DOHH2 (cell line): ENCODE data around the gene DUS3L.

Experiments used
- CTCF ChIP-seq: fragments of 200-600 bp; sonication (generic); IDR thresholded peaks from one replicate; pipeline ENCODE4 v1.5.1; 2014; ENCODE audit warnings: antibody characterized with exemption, mild to moderate bottlenecking, low read depth, low read length; ENCODE audit not compliant: poor library complexity, severe bottlenecking
- EZH2phosphoT487 ChIP-seq: fragments of 200-600 bp; sonication (generic); IDR thresholded peaks from 2 replicates; pipeline ENCODE4 v1.6.1; 2017; ENCODE audit warnings: borderline replicate concordance, mild to moderate bottlenecking, antibody characterized with exemption, low read length, moderate library complexity, mixed read lengths

GRCh38 chr19:5785423-5785822 is 5.5 kb downstream of the DUS3L start:
- TF ChIP-seq CTCF (no peak), EZH2phosphoT487 (no peak)
